Activated T-cell treated with anti-CD3 and anti-CD28 coated beads for 1 hour (primary cell): ENCODE results near the gene RUBCNL.
"Not testable (repeated sequence)": the region's sequence is repeated elsewhere in the genome, so short reads cannot be mapped to it uniquely, and the experiment has no call there.

ENCODE experiments used
- DNase-seq: peaks from one replicate; pipeline ENCODE4 v3.0.0-alpha.2; 2020; ENCODE audit warnings: low read depth

RUBCNL gene

GRCh38 chr13:46387064-46387851, at the start of gene RUBCNL:
RUBCNL (minus strand) TSS chr13:46387252; CDS start chr13:46372475, 14,777 bp downstream.
- DNase-seq, result no peak

- DNase-seq, result not testable (repeated sequence)
Measured at GRCh38 chr13:46429558-46429957, 42.5 kb upstream of the RUBCNL start.

GRCh38 chr13:46405457-46405856, 18.4 kb upstream of the RUBCNL start:
- no peak for DNase-seq

- DNase-seq, result no peak
Measured at GRCh38 chr13:46404733-46405100, 17.7 kb upstream of the RUBCNL start.

GRCh38 chr13:46403851-46404732, 17.0 kb upstream of the RUBCNL start:
- no peak for DNase-seq

GRCh38 chr13:46402178-46402577, 15.1 kb upstream of the RUBCNL start:
- no peak for DNase-seq

GRCh38 chr13:46401432-46401831, 14.4 kb upstream of the RUBCNL start:
- DNase-seq, result no peak

- DNase-seq, result no peak
Measured at GRCh38 chr13:46396341-46396740, 9.3 kb upstream of the RUBCNL start.

GRCh38 chr13:46392967-46393366, 5.9 kb upstream of the RUBCNL start:
- no peak for DNase-seq

GRCh38 chr13:46389457-46390451, 2.7 kb upstream of the RUBCNL start:
- no peak for DNase-seq

- no peak for DNase-seq
Measured at GRCh38 chr13:46388846-46389245, 1.8 kb upstream of the RUBCNL start.

- DNase-seq, result no peak
Measured at GRCh38 chr13:46388308-46388707, 1.3 kb upstream of the RUBCNL start.

GRCh38 chr13:46386392-46387063, 524 bp downstream of the RUBCNL start:
- no peak for DNase-seq

- DNase-seq, result no peak
Measured at GRCh38 chr13:46385946-46386345, 1.1 kb downstream of the RUBCNL start.

GRCh38 chr13:46383383-46383782, 3.7 kb downstream of the RUBCNL start:
- DNase-seq, result no peak

GRCh38 chr13:46382224-46382623, 4.8 kb downstream of the RUBCNL start:
- no peak for DNase-seq

- DNase-seq, result no peak
Measured at GRCh38 chr13:46380242-46380641, 6.8 kb downstream of the RUBCNL start.

- DNase-seq, result no peak
Measured at GRCh38 chr13:46379611-46380010, 7.4 kb downstream of the RUBCNL start.

- DNase-seq, result no peak
Measured at GRCh38 chr13:46378411-46378810, 8.6 kb downstream of the RUBCNL start.

- DNase-seq, result no peak
Measured at GRCh38 chr13:46377554-46377953, 9.5 kb downstream of the RUBCNL start.

- no peak for DNase-seq
Measured at GRCh38 chr13:46374710-46375109, 12.3 kb downstream of the RUBCNL start.
